NB4 (cell line): Measurements from ENCODE around the gene GAL3ST2.
"Not testable (repeated sequence)": the region's sequence is repeated elsewhere in the genome, so short reads cannot be mapped to it uniquely, and the experiment has no call there.

Source experiments
- DNase-seq: peaks from one replicate; pipeline ENCODE4 v3.0.0; 2010; ENCODE audit warnings: low read depth
- H3K4me3 ChIP-seq: one replicate; pipeline ENCODE4 v1.5.1; 2011; ENCODE audit warnings: mild to moderate bottlenecking, low read depth, low read length, moderate library complexity
- CTCF ChIP-seq: IDR thresholded peaks from one replicate; pipeline ENCODE4 v1.5.1; 2012; ENCODE audit warnings: low read depth, low read length
- MAX ChIP-seq: IDR thresholded peaks from 2 replicates; pipeline ENCODE4 v1.6.1; 2011; ENCODE audit warnings: low read depth, low read length
- MYC ChIP-seq: IDR thresholded peaks from 2 replicates; pipeline ENCODE4 v1.6.1; 2011; ENCODE audit warnings: low read depth, low read length
- POLR2A ChIP-seq: IDR thresholded peaks from 2 replicates; pipeline ENCODE4 v1.6.1; 2011; ENCODE audit warnings: mild to moderate bottlenecking; ENCODE audit not compliant: insufficient read length; ENCODE audit errors: extremely low read depth

GAL3ST2 gene

GRCh38 chr2:241780939-241781569, 4.4 kb downstream of the GAL3ST2 start:
- DNase-seq = no peak
- no peak for TF ChIP-seq POLR2A
- no peak for TF ChIP-seq MAX
- TF ChIP-seq CTCF = no peak
- no peak for TF ChIP-seq MYC
- no peak overlapping the region for H3K4me3 ChIP-seq

GRCh38 chr2:241782053-241782452, 5.4 kb downstream of the GAL3ST2 start:
- not testable (repeated sequence) for DNase-seq, H3K4me3 ChIP-seq

- H3K4me3 ChIP-seq = no peak overlapping the region
- TF ChIP-seq POLR2A (no peak), MAX (no peak), CTCF (no peak)
- DNase-seq = peak; percentile 1
Observed at GRCh38 chr2:241788135-241788534, 11.5 kb downstream of the GAL3ST2 start.

- peak; percentile 57 for DNase-seq
Observed at GRCh38 chr2:241788572-241788971, 11.9 kb downstream of the GAL3ST2 start.

GRCh38 chr2:241791385-241791784, 14.8 kb downstream of the GAL3ST2 start:
- DNase-seq, H3K4me3 ChIP-seq: not testable (repeated sequence)

More at GRCh38 chr2:241788572-241788971, 11.9 kb downstream of the GAL3ST2 start:
- no peak overlapping the region for H3K4me3 ChIP-seq
- TF ChIP-seq POLR2A = no peak
- no peak for TF ChIP-seq CTCF
- TF ChIP-seq MAX = no peak
- no peak for TF ChIP-seq MYC

GRCh38 chr2:241793385-241793784, 16.8 kb downstream of the GAL3ST2 start:
- no peak overlapping the region for H3K4me3 ChIP-seq
- TF ChIP-seq CTCF (no peak), MYC (no peak), MAX (no peak), POLR2A (no peak)
- no peak for DNase-seq

GRCh38 chr2:241794250-241794823, 17.7 kb downstream of the GAL3ST2 start:
- TF ChIP-seq MYC (no peak), POLR2A (no peak), CTCF (no peak), MAX (no peak)
- H3K4me3 ChIP-seq = no peak overlapping the region
- DNase-seq = no peak
